Measurements from ENCODE around the gene ONECUT1. TPM values are rescaled to one million over a fixed set of nuclear protein-coding genes. Genes with fewer than 3 reads are reported as not detected.

ONECUT1 gene
- polyA plus RNA-seq, 2 of the 4 experiments (the other 2 are of a cell fraction): 0.05 to 0.36 TPM

- TF ChIP-seq, protein P1, sequence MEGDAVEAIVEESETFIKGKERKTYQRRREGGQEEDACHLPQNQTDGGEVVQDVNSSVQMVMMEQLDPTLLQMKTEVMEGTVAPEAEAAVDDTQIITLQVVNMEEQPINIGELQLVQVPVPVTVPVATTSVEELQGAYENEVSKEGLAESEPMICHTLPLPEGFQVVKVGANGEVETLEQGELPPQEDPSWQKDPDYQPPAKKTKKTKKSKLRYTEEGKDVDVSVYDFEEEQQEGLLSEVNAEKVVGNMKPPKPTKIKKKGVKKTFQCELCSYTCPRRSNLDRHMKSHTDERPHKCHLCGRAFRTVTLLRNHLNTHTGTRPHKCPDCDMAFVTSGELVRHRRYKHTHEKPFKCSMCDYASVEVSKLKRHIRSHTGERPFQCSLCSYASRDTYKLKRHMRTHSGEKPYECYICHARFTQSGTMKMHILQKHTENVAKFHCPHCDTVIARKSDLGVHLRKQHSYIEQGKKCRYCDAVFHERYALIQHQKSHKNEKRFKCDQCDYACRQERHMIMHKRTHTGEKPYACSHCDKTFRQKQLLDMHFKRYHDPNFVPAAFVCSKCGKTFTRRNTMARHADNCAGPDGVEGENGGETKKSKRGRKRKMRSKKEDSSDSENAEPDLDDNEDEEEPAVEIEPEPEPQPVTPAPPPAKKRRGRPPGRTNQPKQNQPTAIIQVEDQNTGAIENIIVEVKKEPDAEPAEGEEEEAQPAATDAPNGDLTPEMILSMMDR (IDR thresholded peaks at IDR 0.05): no peak
- TF ChIP-seq ZNF302 (CRISPR knock-in tag; IDR thresholded peaks at IDR 0.05): no peak
- DNase-seq (ENCODE audit: low read depth in 1 of 2, low spot score in 1 of 2) (no peak), FAIRE-seq (no peak), ATAC-seq (no peak)
- Histone ChIP-seq H3K4me2 (no peak overlapping the region), H3K9me3 (no peaks in the 10 kb centered on the region), H3K4me1 (peaks cover 7% of the 10 kb centered on the region; the same call in 2 of the 3 replicates), H3K27ac (no peak overlapping the region), H3K4me3 (no peak overlapping the region)
- POLR2A ChIA-PET: no interaction called here
- whole genome bisulfite sequencing (ENCODE audit: missing lambda C conversion rate): 6% methylated on average over 1 of the region's 1 CpG
- CTCF ChIA-PET: interaction anchor here (0.7 to 3.0 kb wide), 5 partner anchors 11 to 715 kb away, joined by 3 to 20 read pairs (median 4); no protein-coding TSS in a partner anchor
Measured at GRCh38 chr15:52778457-52778856, 11.7 kb downstream of the ONECUT1 start.

DNA sequence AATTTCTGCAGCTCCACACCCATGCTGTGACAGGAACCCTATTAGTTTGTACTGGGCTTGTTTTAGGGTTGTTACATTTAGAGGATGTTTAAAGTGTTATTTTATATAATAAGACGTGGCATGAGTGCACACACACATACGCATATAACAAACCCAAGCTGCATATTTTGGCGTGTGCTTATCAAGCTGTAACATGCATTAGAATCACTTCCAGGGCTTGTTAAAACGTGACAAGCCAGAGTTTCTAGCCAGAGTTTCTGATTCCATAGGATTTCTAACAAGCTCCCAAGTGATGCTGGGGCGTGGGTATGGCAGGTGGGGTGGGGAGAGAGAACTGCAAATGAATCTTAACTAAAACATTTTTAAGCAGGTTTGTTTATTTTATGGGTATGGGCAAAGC, 17.4 kb downstream of the ONECUT1 start:
- Histone ChIP-seq H3K4me3 (no peak overlapping the region), H3K4me1 (no peaks in the 10 kb centered on the region), H3K9me3 (no peaks in the 10 kb centered on the region), H3K4me2 (no peak overlapping the region), H3K27ac (no peak overlapping the region)
- FAIRE-seq (no peak), DNase-seq (ENCODE audit: low read depth in 1 of 2, low spot score in 1 of 2) (no peak), ATAC-seq (no peak)
- POLR2A ChIA-PET: no interaction called here
- CTCF ChIA-PET: interaction anchor here (0.5 to 1.7 kb wide), 4 partner anchors 9 to 1015 kb away, joined by 3 to 5 read pairs (median 4); no protein-coding TSS in a partner anchor
- TF ChIP-seq HOXA7 (CRISPR knock-in tag; IDR thresholded peaks at IDR 0.05): no peak
- TF ChIP-seq GATA3 (IDR thresholded peaks at IDR 0.05; ENCODE audit: borderline replicate concordance): no peak
- no peak for TF ChIP-seq MAZ (IDR thresholded peaks at IDR 0.05; ENCODE audit: borderline replicate concordance, low read depth, low read length)
- TF ChIP-seq FOXS1 (CRISPR knock-in tag; IDR thresholded peaks at IDR 0.05): no peak
- no peak for TF ChIP-seq CHD2 (IDR thresholded peaks at IDR 0.05; ENCODE audit: low read length, partially characterized antibody)
- no peak for TF ChIP-seq PBX3 (IDR thresholded peaks at IDR 0.05)
- TF ChIP-seq POLR2A (IDR thresholded peaks at IDR 0.05; ENCODE audit: low read length): no peak
- TF ChIP-seq CBX2 (IDR thresholded peaks at IDR 0.05; ENCODE audit: borderline replicate concordance, low read depth): no peak
- TF ChIP-seq FOSL2 (IDR thresholded peaks at IDR 0.05): no peak
- TF ChIP-seq FOSL2 (CRISPR knock-in tag; IDR thresholded peaks at IDR 0.05): no peak
- no peak for TF ChIP-seq SREBF2 (IDR thresholded peaks at IDR 0.05)
- TF ChIP-seq ZFP36 (IDR thresholded peaks at IDR 0.05; ENCODE audit: borderline replicate concordance, partially characterized antibody): no peak
- no peak for TF ChIP-seq NFE2L2 (conservative IDR thresholded peaks at IDR 0.05; ENCODE audit: low read length)
- TF ChIP-seq RFX5 (IDR thresholded peaks at IDR 0.05): no peak
- no peak for TF ChIP-seq E2F6 (IDR thresholded peaks at IDR 0.05; ENCODE audit: borderline replicate concordance, low read depth)
- TF ChIP-seq ZSCAN20 (CRISPR knock-in tag; IDR thresholded peaks at IDR 0.05): no peak
- TF ChIP-seq RCOR1 (IDR thresholded peaks at IDR 0.05; ENCODE audit: low read depth, low read length): no peak
- TF ChIP-seq RNF2 (IDR thresholded peaks at IDR 0.05; ENCODE audit: borderline replicate concordance, low read depth): no peak
- TF ChIP-seq, protein P2, sequence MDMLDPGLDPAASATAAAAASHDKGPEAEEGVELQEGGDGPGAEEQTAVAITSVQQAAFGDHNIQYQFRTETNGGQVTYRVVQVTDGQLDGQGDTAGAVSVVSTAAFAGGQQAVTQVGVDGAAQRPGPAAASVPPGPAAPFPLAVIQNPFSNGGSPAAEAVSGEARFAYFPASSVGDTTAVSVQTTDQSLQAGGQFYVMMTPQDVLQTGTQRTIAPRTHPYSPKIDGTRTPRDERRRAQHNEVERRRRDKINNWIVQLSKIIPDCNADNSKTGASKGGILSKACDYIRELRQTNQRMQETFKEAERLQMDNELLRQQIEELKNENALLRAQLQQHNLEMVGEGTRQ (IDR thresholded peaks at IDR 0.05): no peak
- no peak for TF ChIP-seq HOXB13 (CRISPR knock-in tag; IDR thresholded peaks at IDR 0.05; ENCODE audit: low read depth)
- 31% methylated on average over 5 of the region's 5 CpGs for WGBS (ENCODE audit: missing lambda C conversion rate)
